ENCODE data around the gene PPP1R15A. TPM values are rescaled to one million over a fixed set of nuclear protein-coding genes. Genes with fewer than 3 reads are reported as not detected.
A peak's percentile ranks its signal among the peaks of the same experiment; 100 is the strongest.
"Not testable (repeated sequence)": the region's sequence is repeated elsewhere in the genome, so short reads cannot be mapped to it uniquely, and the experiment has no call there.

The PPP1R15A gene
- total RNA-seq, 2 experiments from 2014 or later, result 51.6 to 62.4 TPM

DNA sequence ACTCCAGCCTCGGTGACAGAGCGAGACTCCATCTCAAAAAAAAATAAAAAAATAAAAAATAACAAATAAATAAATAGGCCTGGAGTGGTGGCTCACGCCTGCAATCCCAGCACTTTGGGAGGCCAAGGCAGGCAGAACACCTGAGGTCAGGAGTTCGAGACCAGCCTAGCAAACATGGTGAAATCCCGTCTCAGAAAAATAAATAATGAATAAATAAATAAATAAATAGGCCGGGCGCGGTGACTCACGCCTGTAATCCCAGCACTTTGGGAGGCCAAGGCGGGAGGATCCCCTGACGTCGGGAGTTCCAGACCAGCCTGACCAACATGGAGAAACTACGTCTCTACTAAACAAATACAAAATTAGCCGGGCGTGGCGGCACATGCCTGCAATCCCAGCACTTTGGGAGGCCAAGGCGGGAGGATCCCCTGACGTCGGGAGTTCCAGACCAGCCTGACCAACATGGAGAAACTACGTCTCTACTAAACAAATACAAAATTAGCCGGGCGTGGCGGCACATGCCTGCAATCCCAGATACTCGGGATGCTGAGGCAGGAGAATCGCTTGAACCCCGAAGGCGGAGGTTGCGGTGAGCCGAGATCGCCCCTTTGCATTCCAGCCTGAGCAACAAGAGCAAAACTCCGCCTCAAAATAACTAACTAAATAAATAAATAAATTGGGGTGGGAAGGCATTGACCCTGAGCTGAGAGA lies 595 bp upstream of the PPP1R15A start:
- ATAC-seq; H3K9me3 Mint-ChIP-seq (ENCODE audit: low read depth); DNase-seq; H3K27me3 Mint-ChIP-seq: not testable (repeated sequence)
- ChIA-PET CTCF (interaction anchor here (0.9 to 2.1 kb wide), 4 partner anchors 29 to 122 kb away, joined by 3 to 8 read pairs (median 4); partner anchors contain the start of genes NUCB1 and RUVBL2), POLR2A (interaction anchor here (0.6 to 1.3 kb wide), 8 partner anchors 10 to 122 kb away, joined by 3 to 6 read pairs (median 4); partner anchors contain the start of genes NUCB1 and RUVBL2)
- peaks cover 38% of the 10 kb centered on the region for H3K4me1 Mint-ChIP-seq
- intact Hi-C loops (cut with DNase I, micrococcal nuclease), result loop anchor here (1.0 to 10.0 kb wide), 16 partner anchors 12 to 803 kb away; partner anchors contain the start of genes ALDH16A1 (in 1 of the 2), BAX (in 1 of the 2), BCAT2 (in 1 of the 2) and C19orf73 (in 1 of the 2)
- H3K27ac Mint-ChIP-seq, result peak overlapping the region; percentile 99
- peaks cover 43% of the 10 kb centered on the region for H3K36me3 Mint-ChIP-seq (ENCODE audit: low read depth)
- H3K4me3 Mint-ChIP-seq, result peak overlapping the region; percentile 98

DNA sequence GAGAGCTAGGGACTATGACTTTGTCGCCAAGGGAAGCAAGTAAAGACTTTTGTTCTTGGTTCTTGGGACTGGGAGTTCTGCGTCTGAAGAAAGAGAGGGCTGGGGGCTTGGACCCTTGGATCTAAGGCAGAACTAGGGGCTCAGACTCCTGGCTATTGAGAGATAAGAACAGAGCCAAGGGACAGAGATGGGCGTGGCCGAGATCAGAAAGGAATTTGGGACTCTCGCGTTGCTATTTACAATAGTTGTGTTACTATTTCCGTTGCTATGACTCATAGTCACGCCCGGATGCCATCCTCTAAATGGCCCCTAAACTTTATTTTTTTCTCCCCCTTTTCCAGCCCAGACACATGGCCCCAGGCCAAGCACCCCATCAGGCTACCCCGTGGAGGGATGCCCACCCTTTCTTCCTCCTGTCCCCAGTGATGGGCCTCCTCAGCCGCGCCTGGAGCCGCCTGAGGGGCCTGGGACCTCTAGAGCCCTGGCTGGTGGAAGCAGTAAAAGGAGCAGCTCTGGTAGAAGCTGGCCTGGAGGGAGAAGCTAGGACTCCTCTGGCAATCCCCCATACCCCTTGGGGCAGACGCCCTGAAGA lies 759 bp downstream of the PPP1R15A start:
- Mint-ChIP-seq H3K9me3 (ENCODE audit: low read depth) (no peaks in the 10 kb centered on the region), H3K27ac (peak overlapping the region; percentile 99), H3K27me3 (no peaks in the 10 kb centered on the region), H3K4me3 (peak overlapping the region; percentile 98), H3K4me1 (peaks cover 47% of the 10 kb centered on the region), H3K36me3 (ENCODE audit: low read depth) (peaks cover 49% of the 10 kb centered on the region)
- ChIA-PET CTCF (interaction anchor here (1.0 to 2.4 kb wide), 4 partner anchors 28 to 97 kb away, joined by 3 to 8 read pairs (median 6); partner anchors contain the start of gene NUCB1), POLR2A (interaction anchor here (0.9 to 1.3 kb wide), 5 partner anchors 23 to 121 kb away, joined by 4 to 7 read pairs (median 4); partner anchors contain the start of genes GYS1, NUCB1 and RUVBL2)
- ATAC-seq, result peak; percentile 47
- peak; percentile 89 for DNase-seq
- intact Hi-C loops (cut with DNase I, micrococcal nuclease), result loop anchor here (1.0 to 10.0 kb wide), 16 partner anchors 14 to 802 kb away; partner anchors contain the start of genes ALDH16A1 (in 1 of the 2), BAX (in 1 of the 2), BCAT2 (in 1 of the 2) and C19orf73 (in 1 of the 2)

DNA sequence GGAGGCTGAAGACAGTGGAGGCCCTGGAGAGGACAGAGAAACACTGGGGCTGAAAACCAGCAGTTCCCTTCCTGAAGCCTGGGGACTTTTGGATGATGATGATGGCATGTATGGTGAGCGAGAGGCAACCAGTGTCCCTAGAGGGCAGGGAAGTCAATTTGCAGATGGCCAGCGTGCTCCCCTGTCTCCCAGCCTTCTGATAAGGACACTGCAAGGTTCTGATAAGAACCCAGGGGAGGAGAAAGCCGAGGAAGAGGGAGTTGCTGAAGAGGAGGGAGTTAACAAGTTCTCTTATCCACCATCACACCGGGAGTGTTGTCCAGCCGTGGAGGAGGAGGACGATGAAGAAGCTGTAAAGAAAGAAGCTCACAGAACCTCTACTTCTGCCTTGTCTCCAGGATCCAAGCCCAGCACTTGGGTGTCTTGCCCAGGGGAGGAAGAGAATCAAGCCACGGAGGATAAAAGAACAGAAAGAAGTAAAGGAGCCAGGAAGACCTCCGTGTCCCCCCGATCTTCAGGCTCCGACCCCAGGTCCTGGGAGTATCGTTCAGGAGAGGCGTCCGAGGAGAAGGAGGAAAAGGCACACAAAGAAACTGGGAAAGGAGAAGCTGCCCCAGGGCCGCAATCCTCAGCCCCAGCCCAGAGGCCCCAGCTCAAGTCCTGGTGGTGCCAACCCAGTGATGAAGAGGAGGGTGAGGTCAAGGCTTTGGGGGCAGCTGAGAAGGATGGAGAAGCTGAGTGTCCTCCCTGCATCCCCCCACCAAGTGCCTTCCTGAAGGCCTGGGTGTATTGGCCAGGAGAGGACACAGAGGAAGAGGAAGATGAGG lies 1.5 kb downstream of the PPP1R15A start:
- POLR2A ChIA-PET, result interaction anchor here (0.6 to 1.2 kb wide), 5 partner anchors 15 to 120 kb away, joined by 3 to 7 read pairs (median 5); partner anchors contain the start of genes GYS1, NUCB1 and RUVBL2

DNA sequence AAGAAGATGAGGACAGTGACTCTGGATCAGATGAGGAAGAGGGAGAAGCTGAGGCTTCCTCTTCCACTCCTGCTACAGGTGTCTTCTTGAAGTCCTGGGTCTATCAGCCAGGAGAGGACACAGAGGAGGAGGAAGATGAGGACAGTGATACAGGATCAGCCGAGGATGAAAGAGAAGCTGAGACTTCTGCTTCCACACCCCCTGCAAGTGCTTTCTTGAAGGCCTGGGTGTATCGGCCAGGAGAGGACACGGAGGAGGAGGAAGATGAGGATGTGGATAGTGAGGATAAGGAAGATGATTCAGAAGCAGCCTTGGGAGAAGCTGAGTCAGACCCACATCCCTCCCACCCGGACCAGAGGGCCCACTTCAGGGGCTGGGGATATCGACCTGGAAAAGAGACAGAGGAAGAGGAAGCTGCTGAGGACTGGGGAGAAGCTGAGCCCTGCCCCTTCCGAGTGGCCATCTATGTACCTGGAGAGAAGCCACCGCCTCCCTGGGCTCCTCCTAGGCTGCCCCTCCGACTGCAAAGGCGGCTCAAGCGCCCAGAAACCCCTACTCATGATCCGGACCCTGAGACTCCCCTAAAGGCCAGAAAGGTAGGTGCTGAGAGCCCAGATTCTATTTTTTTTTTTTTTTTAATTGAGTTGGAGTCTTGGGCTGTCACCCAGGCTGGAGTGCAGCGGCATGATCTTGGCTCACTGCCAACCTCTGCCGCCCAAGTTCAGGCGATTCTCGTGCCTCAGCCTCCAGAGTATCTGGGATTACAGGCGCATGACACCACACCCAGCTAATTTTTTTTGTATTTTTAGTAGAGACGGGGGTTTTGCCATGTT lies 2.3 kb downstream of the PPP1R15A start:
- intact Hi-C loops (cut with DNase I, micrococcal nuclease), result loop anchor here (1.0 to 10.0 kb wide), 11 partner anchors 26 to 800 kb away; partner anchors contain the start of genes NUCB1 (in 2 of the 2), CD37 (in 1 of the 2), FTL (in 1 of the 2) and GYS1 (in 1 of the 2)
- DNase-seq, result peak; percentile 45
- H3K4me3 Mint-ChIP-seq, result peak overlapping the region; percentile 98
- H3K27ac Mint-ChIP-seq, result peak overlapping the region; percentile 99
- peaks cover 56% of the 10 kb centered on the region for H3K36me3 Mint-ChIP-seq (ENCODE audit: low read depth)
- POLR2A ChIA-PET, result interaction anchor here (0.6 to 1.5 kb wide), 4 partner anchors 16 to 57 kb away, joined by 3 to 6 read pairs (median 4); partner anchors contain the start of gene NUCB1
- CTCF ChIA-PET, result interaction anchor here (0.7 to 2.4 kb wide), 5 partner anchors 13 to 96 kb away, joined by 3 to 8 read pairs (median 4); no protein-coding TSS in a partner anchor
- ATAC-seq, result peak; percentile 0
- no peaks in the 10 kb centered on the region for H3K9me3 Mint-ChIP-seq (ENCODE audit: low read depth)
- H3K4me1 Mint-ChIP-seq, result peaks cover 52% of the 10 kb centered on the region
- H3K27me3 Mint-ChIP-seq, result no peaks in the 10 kb centered on the region

More for the DNA sequence above, 1.5 kb downstream of the PPP1R15A start:
- intact Hi-C loops (cut with DNase I, micrococcal nuclease), result loop anchor here (2.0 to 10.0 kb wide), 8 partner anchors 15 to 801 kb away; partner anchors contain the start of genes BCAT2 (in 1 of the 2), CD37 (in 1 of the 2), LIG1 (in 1 of the 2) and PRMT1 (in 1 of the 2)
- H3K27me3 Mint-ChIP-seq, result no peaks in the 10 kb centered on the region
- peak overlapping the region; percentile 99 for H3K27ac Mint-ChIP-seq
- H3K4me1 Mint-ChIP-seq, result peaks cover 51% of the 10 kb centered on the region
- H3K36me3 Mint-ChIP-seq (ENCODE audit: low read depth), result peaks cover 54% of the 10 kb centered on the region
- CTCF ChIA-PET, result interaction anchor here (0.7 to 2.4 kb wide), 5 partner anchors 12 to 97 kb away, joined by 3 to 8 read pairs (median 4); partner anchors contain the start of gene NUCB1
- H3K9me3 Mint-ChIP-seq (ENCODE audit: low read depth), result no peaks in the 10 kb centered on the region
- ATAC-seq (no peak), DNase-seq (peak; percentile 17)
- H3K4me3 Mint-ChIP-seq, result peak overlapping the region; percentile 98

DNA sequence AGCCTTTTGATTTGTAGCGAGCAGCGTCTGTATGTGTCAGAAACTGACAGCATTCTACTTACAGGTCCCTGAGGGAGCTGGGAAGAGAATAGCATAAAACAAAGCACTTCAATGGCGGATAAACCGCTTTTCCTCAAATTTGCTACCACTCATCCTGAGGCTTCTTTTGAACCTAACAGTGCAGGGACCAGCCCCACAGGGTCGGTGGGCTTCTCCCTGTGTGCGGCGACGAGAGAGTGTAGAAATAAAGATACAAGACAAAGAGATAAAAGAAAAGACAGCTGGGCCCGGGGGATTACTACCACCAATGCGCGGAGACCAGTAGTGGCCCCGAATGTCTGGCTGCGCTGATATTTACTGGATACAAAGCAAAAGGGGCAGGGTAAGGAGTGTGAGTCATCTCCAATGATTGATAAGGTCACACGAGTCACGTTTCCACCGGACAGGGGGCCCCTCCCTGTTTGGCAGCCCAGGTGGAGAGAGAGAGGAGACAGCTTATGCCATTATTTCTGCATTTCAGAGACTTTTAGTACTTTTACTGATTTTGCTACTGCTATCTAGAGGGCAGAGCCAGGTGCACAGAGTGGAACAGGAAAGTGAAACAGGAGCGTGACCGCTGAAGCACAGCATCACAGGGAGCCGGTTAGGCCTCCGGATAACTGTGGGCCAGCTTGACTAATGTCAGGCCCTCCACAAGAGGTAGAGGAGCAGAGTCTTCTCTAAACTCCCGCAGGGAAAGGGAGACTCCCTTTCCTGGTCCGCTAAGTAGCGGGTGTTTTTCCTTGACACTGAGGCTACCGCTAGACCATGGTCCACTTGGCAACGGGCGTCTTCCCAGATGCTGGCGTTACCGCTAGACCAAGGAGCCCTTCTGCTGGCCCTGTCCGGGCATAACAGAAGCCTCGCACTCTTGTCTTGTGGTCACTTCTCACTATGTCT lies 4.1 kb downstream of the PPP1R15A start:
- H3K27me3 Mint-ChIP-seq; ATAC-seq; H3K9me3 Mint-ChIP-seq (ENCODE audit: low read depth): not testable (repeated sequence)
- intact Hi-C loops (cut with DNase I, micrococcal nuclease), result loop anchor here in 1 of 2 experiments (10.0 kb wide), 5 partner anchors 458 to 798 kb away; partner anchors contain the start of genes CD37, LIG1, PRMT1 and RRAS
- peaks cover 52% of the 10 kb centered on the region for H3K4me1 Mint-ChIP-seq
- POLR2A ChIA-PET, result interaction anchor here (0.6 to 1.2 kb wide), 7 partner anchors 24 to 616 kb away, joined by 3 to 4 read pairs (median 3); partner anchors contain the start of genes NUCB1, SYNGR4 and TMEM143
- DNase-seq, result peak; percentile 80
- CTCF ChIA-PET, result interaction anchor here (0.6 to 1.3 kb wide), 4 partner anchors 117 to 619 kb away, joined by 4 to 8 read pairs (median 4); partner anchors contain the start of genes GYS1 and RUVBL2
- peak overlapping the region; percentile 99 for H3K27ac Mint-ChIP-seq
- H3K4me3 Mint-ChIP-seq, result peak overlapping the region; percentile 98
- H3K36me3 Mint-ChIP-seq (ENCODE audit: low read depth), result peaks cover 58% of the 10 kb centered on the region

DNA sequence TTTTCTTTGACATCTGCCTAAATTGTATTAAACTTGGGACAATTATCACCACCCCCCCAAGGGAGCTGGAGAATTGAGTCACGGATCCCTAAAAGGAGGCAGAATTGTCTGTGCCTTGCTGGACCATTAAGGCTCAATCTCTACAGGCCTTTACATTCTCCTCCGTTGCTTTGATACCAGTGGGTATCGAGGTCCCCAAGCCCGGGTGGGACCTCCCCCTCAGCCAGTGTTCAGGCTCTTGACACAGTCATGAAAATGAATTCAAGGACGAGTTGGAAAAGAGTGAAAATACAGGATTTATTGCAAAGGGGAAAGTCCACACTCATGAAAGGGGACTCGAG lies 5.6 kb downstream of the PPP1R15A start:
- no peaks in the 10 kb centered on the region for H3K9me3 Mint-ChIP-seq (ENCODE audit: low read depth)
- DNase-seq (no peak), ATAC-seq (no peak)
- POLR2A ChIA-PET, result interaction anchor here (0.7 kb wide), 1 partner anchor 9 kb away, joined by 3 read pairs; no protein-coding TSS in a partner anchor
- H3K4me3 Mint-ChIP-seq, result no peak overlapping the region
- peak overlapping the region; percentile 70 for H3K27ac Mint-ChIP-seq
- CTCF ChIA-PET, result interaction anchor here (1.4 kb wide), 1 partner anchor 90 kb away, joined by 3 read pairs; no protein-coding TSS in a partner anchor
- intact Hi-C loops (cut with DNase I, micrococcal nuclease), result loop anchor here in 1 of 2 experiments (10.0 kb wide), 5 partner anchors 457 to 797 kb away; partner anchors contain the start of genes CD37, LIG1, PRMT1 and RRAS
- no peaks in the 10 kb centered on the region for H3K27me3 Mint-ChIP-seq
- peaks cover 48% of the 10 kb centered on the region for H3K4me1 Mint-ChIP-seq
- H3K36me3 Mint-ChIP-seq (ENCODE audit: low read depth), result peaks cover 52% of the 10 kb centered on the region

DNA sequence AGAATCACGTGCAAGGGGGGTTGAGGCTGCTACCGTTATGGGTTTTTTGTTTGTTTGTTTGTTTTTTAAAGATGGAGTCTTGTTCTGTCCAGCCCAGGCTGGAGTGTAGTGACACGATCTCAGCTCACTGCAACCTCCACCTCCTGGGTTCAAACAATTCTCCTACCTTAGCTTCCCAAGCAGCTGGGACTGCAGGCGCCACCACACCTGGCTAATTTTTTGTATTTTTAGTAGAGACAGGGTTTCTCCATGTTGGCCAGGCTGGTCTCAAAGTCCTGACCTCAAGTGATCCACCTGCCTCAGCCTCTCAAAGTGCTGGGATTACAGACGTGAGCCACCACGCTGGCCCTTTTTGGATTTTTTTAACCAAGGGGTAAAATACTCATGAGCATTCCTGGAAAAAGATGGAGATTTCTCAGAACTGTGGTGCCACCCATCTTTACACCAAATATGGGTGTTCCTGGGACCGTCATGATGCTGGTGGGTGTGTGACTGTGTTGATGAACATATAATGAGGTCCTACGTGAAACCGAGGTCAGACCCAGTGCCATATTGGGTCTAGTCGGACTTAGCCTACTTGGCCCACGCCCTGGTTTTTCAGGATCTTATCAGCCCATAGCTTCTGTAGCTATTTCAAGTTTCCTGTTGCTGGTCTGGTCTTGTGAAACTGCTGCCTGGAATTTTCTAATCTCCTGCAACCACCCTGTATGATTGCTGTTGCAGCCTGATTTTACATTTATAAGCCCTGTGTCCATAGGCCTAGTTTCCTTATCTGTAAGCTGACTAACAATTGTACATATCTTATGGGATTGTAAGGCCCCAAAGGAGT lies 6.2 kb downstream of the PPP1R15A start:
- DNase-seq (peak; percentile 24), ATAC-seq (no peak)
- Mint-ChIP-seq H3K27me3 (no peaks in the 10 kb centered on the region), H3K4me1 (peaks cover 44% of the 10 kb centered on the region), H3K4me3 (no peak overlapping the region), H3K36me3 (ENCODE audit: low read depth) (peaks cover 46% of the 10 kb centered on the region), H3K9me3 (ENCODE audit: low read depth) (no peaks in the 10 kb centered on the region), H3K27ac (peak overlapping the region; percentile 70)
- POLR2A ChIA-PET, result interaction anchor here (0.6 kb wide), 1 partner anchor 1000 kb away, joined by 5 read pairs; no protein-coding TSS in a partner anchor
- CTCF ChIA-PET, result interaction anchor here (1.4 to 2.0 kb wide), 2 partner anchors 36 to 91 kb away, joined by 3 to 5 read pairs; no protein-coding TSS in a partner anchor
- intact Hi-C loops (cut with DNase I, micrococcal nuclease), result loop anchor here in 1 of 2 experiments (10.0 kb wide), 5 partner anchors 456 to 796 kb away; partner anchors contain the start of genes CD37, LIG1, PRMT1 and RRAS

DNA sequence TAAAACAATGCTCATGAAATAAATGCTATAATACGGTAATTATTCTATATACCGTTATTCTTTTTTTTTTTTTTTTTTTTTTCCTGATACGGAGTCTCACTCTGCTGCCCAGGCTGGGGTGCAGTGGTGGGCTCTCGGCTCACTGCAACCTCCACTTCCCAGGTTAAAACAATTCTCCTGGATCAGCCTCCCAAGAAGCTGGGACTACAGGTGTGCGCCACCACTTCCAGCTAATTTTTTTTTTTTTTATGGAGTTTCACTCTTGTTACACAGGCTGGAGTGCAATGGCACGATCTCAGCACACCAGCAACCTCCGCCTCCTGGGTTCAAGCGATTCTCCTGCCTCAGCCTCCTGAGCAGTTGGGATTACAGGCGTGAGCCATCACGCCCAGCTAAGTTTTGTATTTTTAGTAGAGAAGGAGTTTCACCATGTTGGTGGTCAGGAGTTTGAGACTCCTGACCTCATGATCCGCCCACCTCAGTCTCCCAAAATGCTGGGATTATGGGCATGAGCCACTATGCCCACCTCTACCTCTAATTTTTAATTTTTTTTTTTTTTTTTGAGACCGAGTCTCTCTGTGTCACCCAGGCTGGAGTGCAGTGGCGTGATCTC lies 6.9 kb downstream of the PPP1R15A start:
- H3K4me1 Mint-ChIP-seq, result peaks cover 36% of the 10 kb centered on the region
- CTCF ChIA-PET, result interaction anchor here (0.6 to 2.1 kb wide), 4 partner anchors 17 to 114 kb away, joined by 3 to 6 read pairs (median 4); partner anchors contain the start of genes GYS1 and RUVBL2

More for the DNA sequence above, 6.9 kb downstream of the PPP1R15A start:
- DNase-seq, result no peak
- no peaks in the 10 kb centered on the region for H3K9me3 Mint-ChIP-seq (ENCODE audit: low read depth)
- H3K27ac Mint-ChIP-seq, result no peak overlapping the region
- POLR2A ChIA-PET, result no interaction called here
- no peak overlapping the region for H3K4me3 Mint-ChIP-seq
- ATAC-seq, result no peak
- no peaks in the 10 kb centered on the region for H3K27me3 Mint-ChIP-seq
- intact Hi-C loops (cut with DNase I, micrococcal nuclease), result loop anchor here in 1 of 2 experiments (10.0 kb wide), 5 partner anchors 456 to 796 kb away; partner anchors contain the start of genes CD37, LIG1, PRMT1 and RRAS
- H3K36me3 Mint-ChIP-seq (ENCODE audit: low read depth), result peaks cover 39% of the 10 kb centered on the region
